ENCODE measurements around the gene AKT2.

DNA sequence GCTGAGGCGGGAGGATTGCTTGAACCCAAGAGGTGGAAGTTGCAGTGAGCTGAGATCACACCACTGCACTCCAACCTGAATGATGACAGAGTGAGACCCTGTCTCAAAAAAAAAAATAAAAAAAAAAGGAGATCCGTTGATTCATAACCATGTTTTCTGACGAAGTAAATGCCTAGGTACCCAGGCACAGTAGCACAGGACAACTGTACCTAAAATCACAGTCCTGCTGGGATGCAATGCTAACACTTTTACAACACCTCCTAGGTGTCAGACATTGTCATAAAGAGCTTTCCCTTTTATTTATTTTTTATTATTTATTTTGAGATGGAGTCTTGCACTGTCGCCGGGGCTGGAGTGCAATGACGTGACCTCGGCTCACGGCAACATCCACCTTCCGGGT is 64.5 kb downstream of the AKT2 start:
- TF ChIP-seq, protein P1, sequence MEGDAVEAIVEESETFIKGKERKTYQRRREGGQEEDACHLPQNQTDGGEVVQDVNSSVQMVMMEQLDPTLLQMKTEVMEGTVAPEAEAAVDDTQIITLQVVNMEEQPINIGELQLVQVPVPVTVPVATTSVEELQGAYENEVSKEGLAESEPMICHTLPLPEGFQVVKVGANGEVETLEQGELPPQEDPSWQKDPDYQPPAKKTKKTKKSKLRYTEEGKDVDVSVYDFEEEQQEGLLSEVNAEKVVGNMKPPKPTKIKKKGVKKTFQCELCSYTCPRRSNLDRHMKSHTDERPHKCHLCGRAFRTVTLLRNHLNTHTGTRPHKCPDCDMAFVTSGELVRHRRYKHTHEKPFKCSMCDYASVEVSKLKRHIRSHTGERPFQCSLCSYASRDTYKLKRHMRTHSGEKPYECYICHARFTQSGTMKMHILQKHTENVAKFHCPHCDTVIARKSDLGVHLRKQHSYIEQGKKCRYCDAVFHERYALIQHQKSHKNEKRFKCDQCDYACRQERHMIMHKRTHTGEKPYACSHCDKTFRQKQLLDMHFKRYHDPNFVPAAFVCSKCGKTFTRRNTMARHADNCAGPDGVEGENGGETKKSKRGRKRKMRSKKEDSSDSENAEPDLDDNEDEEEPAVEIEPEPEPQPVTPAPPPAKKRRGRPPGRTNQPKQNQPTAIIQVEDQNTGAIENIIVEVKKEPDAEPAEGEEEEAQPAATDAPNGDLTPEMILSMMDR (IDR thresholded peaks at IDR 0.05 in 2 of 3, conservative IDR thresholded peaks at IDR 0.05 in 1 of 3; ENCODE audit: control insufficient read depth in 2 of 3, extremely low read depth in 1 of 3, insufficient read depth in 1 of 3, low read depth in 3 of 3, low read length in 3 of 3) = no peak
- TF ChIP-seq CBFB (IDR thresholded peaks at IDR 0.05; ENCODE audit: low read depth) = no peak
- no peak for TF ChIP-seq NR2C2 (IDR thresholded peaks at IDR 0.05; ENCODE audit: borderline replicate concordance, control insufficient read depth, insufficient read length, low read depth)

All from GM12878 (cell line).